Measurements from ENCODE around the gene ADCY7. TPM values are rescaled to one million over a fixed set of nuclear protein-coding genes. Genes with fewer than 3 reads are reported as not detected.

Gene ADCY7
- total and polyA plus RNA-seq, 2 of the 4 experiments (the other 2 are of a cell fraction) = 15.2 to 17.1 TPM

DNA sequence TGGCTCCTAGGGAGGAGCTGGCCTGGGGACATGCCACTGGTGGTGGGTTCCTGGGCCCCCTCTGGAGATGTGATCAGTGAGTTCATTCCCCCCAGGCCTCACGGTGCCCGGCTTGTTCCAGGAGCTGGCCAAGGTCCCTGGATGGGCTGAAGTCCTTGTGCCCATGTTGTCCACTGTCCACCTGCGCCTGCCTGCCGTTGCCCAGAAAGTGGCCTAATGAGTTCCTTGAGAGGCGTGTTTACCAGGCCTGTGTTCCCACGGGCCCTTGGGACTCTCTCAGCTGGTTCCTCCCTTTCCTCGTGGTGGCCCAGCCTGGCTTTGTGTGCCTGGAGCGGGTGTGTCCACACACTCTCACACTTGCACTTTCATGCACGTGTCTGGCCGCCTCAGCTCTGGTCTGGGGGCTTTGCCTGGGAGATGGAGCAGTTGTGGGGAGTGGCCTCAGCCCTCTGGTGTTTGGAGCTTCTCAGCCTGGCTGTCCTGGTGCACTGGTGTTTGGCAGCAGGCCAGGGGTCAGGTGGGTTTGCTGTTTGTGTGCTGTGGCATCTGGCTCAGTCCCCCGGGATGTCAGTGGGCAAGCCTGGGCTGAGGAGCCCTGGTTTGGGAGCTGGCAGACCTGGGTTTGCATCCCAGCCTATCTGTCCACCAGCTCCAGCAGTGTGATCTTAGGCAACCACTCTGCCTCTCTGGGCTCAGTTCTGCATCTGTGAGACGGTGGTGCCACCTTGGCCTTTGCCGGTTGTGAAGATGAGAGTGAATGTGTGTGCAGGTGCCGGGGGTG is 18.0 kb downstream of the ADCY7 start:
- no TSS peak for BruUV-seq (replicated peaks)
- H3K9me1 ChIP-seq (ENCODE audit: insufficient read depth, low read length) = no peaks in the 10 kb centered on the region; the same call in 1 of the 2 replicates
- DNase-seq = no peak
- no peak overlapping the region for H2BK15ac ChIP-seq (ENCODE audit: low read depth, low read length)
- POLR2A ChIA-PET (ENCODE audit: unreplicated experiment) = interaction anchor here (0.6 kb wide), 1 partner anchor 11 kb away, joined by 4 read pairs; no protein-coding TSS in a partner anchor
- H4K91ac ChIP-seq (ENCODE audit: insufficient read depth, low read depth, low read length) = no peak overlapping the region
- no peak for TF ChIP-seq FOS (IDR thresholded peaks at IDR 0.05; ENCODE audit: low read depth, low read length)
- no peak for TF ChIP-seq RFX5 (IDR thresholded peaks at IDR 0.05; ENCODE audit: low read depth, low read length)
- TF ChIP-seq NFE2L2 (IDR thresholded peaks at IDR 0.05; ENCODE audit: low read depth, low read length) = no peak
- no peak for TF ChIP-seq CEBPB (IDR thresholded peaks at IDR 0.05; ENCODE audit: low read depth, low read length)
- TF ChIP-seq MAFK (IDR thresholded peaks at IDR 0.05; ENCODE audit: low read depth, low read length) = no peak
- TF ChIP-seq CHD1 (IDR thresholded peaks at IDR 0.05; ENCODE audit: low read depth, low read length) = no peak
- no peak for TF ChIP-seq USF2 (IDR thresholded peaks at IDR 0.05; ENCODE audit: low read depth, low read length)
- H3K4ac ChIP-seq (ENCODE audit: low read depth, low read length) = no peak overlapping the region
- no peak; the same call in 1 of the 2 replicates for ATAC-seq (ENCODE audit: low read depth)
- no peak overlapping the region for H2BK5ac ChIP-seq (ENCODE audit: low read depth, low read length, poor library complexity, severe bottlenecking)
- H2AFZ ChIP-seq (replicated peaks; ENCODE audit: low read length, poor library complexity) = no peak overlapping the region
- H3K4me1 ChIP-seq (ENCODE audit: control insufficient read depth, insufficient read depth, low read length) = 0 out of 2 replicates have a peak, but pooled peaks cover 4% of the 10 kb centered on the region
- in situ Hi-C loops (cut with MboI; ENCODE audit: low sequenced_read_pairs) (no loop called here), dilution Hi-C loops (cut with HindIII; ENCODE audit: low sequenced_read_pairs, unreplicated experiment) (no loop called here), intact Hi-C loops (cut with micrococcal nuclease) (no loop called here)
- H3K4me3 ChIP-seq (ENCODE audit: insufficient read depth, low read depth, low read length) = no peak overlapping the region
- no peak overlapping the region for H2AK5ac ChIP-seq (ENCODE audit: low read depth, low read length)
- H2BK120ac ChIP-seq (ENCODE audit: low read depth, low read length) = no peak overlapping the region
- no peaks in the 10 kb centered on the region for H3K27me3 ChIP-seq (ENCODE audit: control insufficient read depth, insufficient read depth, low read length)
- H3K14ac ChIP-seq (replicated peaks; ENCODE audit: low read depth, low read length) = no peak overlapping the region
- 69% methylated on average over 5 of the region's 14 CpGs; no CpG with 5 or more reads in 1 of the 2 experiments for WGBS, 2 experiments (ENCODE audit: extremely low coverage in 2 of 2, insufficient read length in 1 of 2)
- H3K18ac ChIP-seq (ENCODE audit: low read depth, low read length) = no peak overlapping the region
- no peak overlapping the region for H4K8ac ChIP-seq (ENCODE audit: low read depth in 2 of 2, low read length in 2 of 2)
- CTCF ChIA-PET = interaction anchor here (1.4 kb wide), 1 partner anchor 9 kb away, joined by 3 read pairs; no protein-coding TSS in a partner anchor
- H2BK20ac ChIP-seq (ENCODE audit: low read depth, low read length) = no peak overlapping the region
- peaks cover 4% of the 10 kb centered on the region; the same call in 1 of the 2 replicates for H3K9me3 ChIP-seq (ENCODE audit: control insufficient read depth, insufficient read depth, low read length)
- H3K4me2 ChIP-seq (ENCODE audit: low read depth, low read length) = no peak overlapping the region
- no peak overlapping the region for H3K56ac ChIP-seq (ENCODE audit: extremely low read depth, insufficient read depth, low read length)
- peaks cover 31% of the 10 kb centered on the region for H4K20me1 ChIP-seq (ENCODE audit: insufficient read depth, low read length)
- H4K5ac ChIP-seq (ENCODE audit: low read depth, low read length) = no peak overlapping the region
- no peak overlapping the region for H2AK9ac ChIP-seq (replicated peaks; ENCODE audit: low read depth, low read length, poor library complexity)
- H3K23ac ChIP-seq (ENCODE audit: low read depth, low read length) = no peak overlapping the region
- peaks cover 7 to 27% of the 10 kb centered on the region in 2 experiments; a peak in 2 of 4 replicates for H3K79me1 ChIP-seq (ENCODE audit: low read depth in 1 of 2, low read length in 2 of 2)
- no peak overlapping the region for H3K9ac ChIP-seq (ENCODE audit: low read depth, low read length)
- H3K27ac ChIP-seq (ENCODE audit: insufficient read depth, low read length) = no peak overlapping the region
- H3K36me3 ChIP-seq (ENCODE audit: control insufficient read depth, insufficient read depth, low read length) = peaks cover 3% of the 10 kb centered on the region; the same call in 1 of the 2 replicates

Data from IMR-90 (cell line).